HepG2 (cell line): ENCODE results near the gene IL1RL2. TPM values are rescaled to one million over a fixed set of nuclear protein-coding genes. Genes with fewer than 3 reads are reported as not detected.

Source experiments
- ATAC-seq: fragments of 200-7000 bp; cut with Tn5 transposase; 3 replicates; pipeline ENCODE4 v1.9.1; 2020; ENCODE audit warnings: mild to moderate bottlenecking, moderate library complexity
- BruUV-seq: library from RNA; stranded (reverse); fragments of 400-500 nt; replicated peaks from 2 replicates; lab custom pipeline; 2021; lab: Mats Ljungman, UMichigan
- CTCF ChIA-PET: fragments of 300-600 bp; formaldehyde crosslinking; extraction: SDS; loops from one replicate; lab custom pipeline; 2021; ENCODE audit warnings: low total read pairs, inconsistent platforms, low intra/inter-chr PET ratio; lab: Yijun Ruan, JAX
- POLR2A ChIA-PET: fragments of 350-600 bp; sonication (Branson Sonifier 250); formaldehyde crosslinking; loops from one replicate; lab custom pipeline; 2020; ENCODE audit warnings: antibody characterized with exemption, inconsistent platforms; lab: Yijun Ruan, JAX
- DNase-seq: peaks from one replicate; pipeline ENCODE4 v3.0.0-alpha.2; 2015; ENCODE audit warnings: low spot score
- FAIRE-seq: peaks from 3 replicates; lab custom pipeline; 2011; peaks lifted over from hg19 to GRCh38; lab: Jason Lieb, UNC
- H2AFZ ChIP-seq: one replicate; pipeline ENCODE4 v1.6.1; 2011; ENCODE audit warnings: low read length, inconsistent platforms
- H3K27ac ChIP-seq: fragments of 300-600 bp; 3 replicates; pipeline ENCODE4 v1.8.0; 2011; ENCODE audit warnings: mixed run types, mild to moderate bottlenecking, mixed read lengths, low read length, inconsistent platforms; ENCODE audit not compliant: insufficient read depth; ENCODE audit errors: extremely low read length
- H3K27me3 ChIP-seq, 2 experiments: fragments of 200-600 bp in 1 of 2; 2 replicates in 1 of 2; 3 replicates in 1 of 2; pipeline versions ENCODE4 v1.6.0 to v1.8.0; 2011; ENCODE audit warnings: low read length in 2 of 2, mild to moderate bottlenecking in 2 of 2, moderate library complexity in 2 of 2, inconsistent platforms in 1 of 2; ENCODE audit not compliant: insufficient read depth in 2 of 2, control insufficient read depth in 1 of 2
- H3K36me3 ChIP-seq, 2 experiments: fragments of 200-600 bp in 1 of 2; replicated peaks in 1 of 2; 2 replicates in 1 of 2; 3 replicates in 1 of 2; pipeline versions ENCODE4 v1.5.1 to v1.8.0; 2011; ENCODE audit warnings: low read length in 2 of 2, inconsistent platforms in 1 of 2; ENCODE audit not compliant: insufficient read depth in 2 of 2, control insufficient read depth in 1 of 2
- H3K4me1 ChIP-seq: 2 replicates; pipeline ENCODE4 v1.5.1; 2012; ENCODE audit warnings: low read length, inconsistent platforms; ENCODE audit not compliant: insufficient read depth
- H3K4me2 ChIP-seq: 2 replicates; pipeline ENCODE4 v1.6.0; 2011; ENCODE audit warnings: low read depth, low read length, inconsistent platforms
- H3K4me3 ChIP-seq, 3 experiments: fragments of 200-600 bp in 1 of 3; sonication (generic), shearing (Covaris generic) in 1 of 3; replicated peaks in 1 of 3; 2 replicates each; pipeline ENCODE4 v1.5.1; 2011 to 2016; ENCODE audit warnings: low read length in 3 of 3, inconsistent platforms in 2 of 3, low read depth in 2 of 3, mild to moderate bottlenecking in 2 of 3, control low read depth in 1 of 3, mixed read lengths in 1 of 3; ENCODE audit not compliant: insufficient read depth in 1 of 3
- H3K79me2 ChIP-seq: one replicate; pipeline ENCODE4 v1.6.1; 2011; ENCODE audit warnings: low read length, inconsistent platforms; ENCODE audit not compliant: insufficient read depth
- H3K9ac ChIP-seq: 2 replicates; pipeline ENCODE4 v1.6.0; 2011; ENCODE audit warnings: mild to moderate bottlenecking, low read depth, low read length, inconsistent platforms; ENCODE audit not compliant: insufficient read depth
- H3K9me3 ChIP-seq: 2 replicates; pipeline ENCODE4 v1.5.1; 2012; ENCODE audit warnings: mild to moderate bottlenecking, low read length
- H4K20me1 ChIP-seq: 2 replicates; pipeline ENCODE4 v1.6.0; 2011; ENCODE audit warnings: inconsistent platforms, mild to moderate bottlenecking, low read length, moderate library complexity; ENCODE audit not compliant: insufficient read depth
- SUZ12 ChIP-seq: fragments of 150-350 bp; IDR thresholded peaks from 2 replicates; pipeline ENCODE4 v1.6.1; 2014; ENCODE audit warnings: low read depth, low read length
- TAF1 ChIP-seq: sonication (generic); formaldehyde crosslinking; IDR thresholded peaks from 2 replicates; pipeline ENCODE4 v1.4.0; 2020; ENCODE audit warnings: missing genetic modification reagents
- ZFAT ChIP-seq: sonication (generic); formaldehyde crosslinking; conservative IDR thresholded peaks from 2 replicates; pipeline ENCODE4 v1.8.1; 2023; ENCODE audit warnings: missing genetic modification reagents, inconsistent platforms
- ZFY ChIP-seq: sonication (generic); formaldehyde crosslinking; IDR thresholded peaks from 2 replicates; pipeline ENCODE4 v1.4.0; 2020; ENCODE audit warnings: missing genetic modification reagents
- ZNF280B ChIP-seq: sonication (generic); formaldehyde crosslinking; IDR thresholded peaks from 2 replicates; pipeline ENCODE4 v1.5.0; 2020; ENCODE audit warnings: missing genetic modification reagents, mild to moderate bottlenecking, borderline replicate concordance
- ZNF503 ChIP-seq: sonication (generic); formaldehyde crosslinking; IDR thresholded peaks from 2 replicates; pipeline ENCODE4 v1.4.0; 2020; ENCODE audit warnings: missing genetic modification reagents
- ZNF614 ChIP-seq: IDR thresholded peaks from 2 replicates; pipeline ENCODE4 v1.6.1; 2018; ENCODE audit warnings: missing biosample characterization, missing genetic modification reagents, inconsistent platforms, borderline replicate concordance
- WGBS: methylation state at CpG from one replicate; pipeline ENCODE4 v1.1.6; 2017; ENCODE audit warnings: low lambda C conversion rate; 5-methylcytosine and 5-hydroxymethylcytosine counted together
- in situ Hi-C: cut with HindIII; loops from 2 replicates; pipeline ENCODE4 v1.10.0; 2017; ENCODE audit warnings: low pct_unique_long_range_greater_than_20kb; ENCODE audit not compliant: extremely low pct_ligation_motif_present
- intact Hi-C: fragments of 100-400 bp; cut with micrococcal nuclease; formaldehyde crosslinking; loops from one replicate; pipeline ENCODE4 v1.10.0; 2022; ENCODE audit not compliant: unreplicated experiment
- polyA plus RNA-seq, 8 experiments: library from polyadenylated mRNA; depleted of rRNA in 3 of 8; stranded (reverse) in 7 of 8; unstranded in 1 of 8; fragments of >200 nt; fragmentation: Illumina TruSeq in 4 of 8; extraction: Trizol in 4 of 8; gene quantifications; 2 replicates each; pipeline versions ENCODE4 v1.2.1 to v1.2.3, GENCODE V29; 2011 to 2016; ENCODE audit warnings: low read depth in 4 of 8, missing spikeins in 1 of 8, mixed read lengths in 1 of 8; ENCODE audit not compliant: insufficient read depth in 1 of 8
- total RNA-seq, 5 experiments: library from RNA; depleted of rRNA; stranded (reverse); fragments of >200 nt; fragmentation: Illumina TruSeq; extraction: Trizol; gene quantifications; 2 replicates each; pipeline ENCODE4 v1.2.3, GENCODE V29; 2016; ENCODE audit warnings: low read depth in 1 of 5
- TF ChIP-seq, protein P1 (sequence below): sonication (generic); formaldehyde crosslinking; IDR thresholded peaks from 2 replicates; pipeline ENCODE4 v1.5.0; 2020; ENCODE audit warnings: mild to moderate bottlenecking, missing genetic modification reagents, borderline replicate concordance
- TF ChIP-seq, protein P2 (sequence below): sonication (generic); formaldehyde crosslinking; IDR thresholded peaks from 2 replicates; pipeline ENCODE4 v1.5.0; 2020; ENCODE audit warnings: missing genetic modification reagents, mild to moderate bottlenecking, borderline replicate concordance
- TF ChIP-seq, protein P3 (sequence below): sonication (generic); formaldehyde crosslinking; IDR thresholded peaks from 2 replicates; pipeline ENCODE4 v1.4.0; 2020; ENCODE audit warnings: missing genetic modification reagents

The IL1RL2 gene
- total and polyA plus RNA-seq, 2 of the 13 experiments (the other 11 are each of a cell fraction or from before 2014, with no cell fraction given), result 0.03 TPM; not detected in 1

GRCh38 chr2:102240640-102241370 is 54.0 kb downstream of the IL1RL2 start:
- Histone ChIP-seq H3K4me1 (peaks cover 49% of the 10 kb centered on the region), H2AFZ (peak overlapping the region; percentile 6), H3K9ac (no peak overlapping the region; the same call in 1 of the 2 replicates), H3K79me2 (no peaks in the 10 kb centered on the region), H3K4me3 (peak overlapping the region in 2 of 3 experiments; percentile 12 to 55; a peak in 3 of 6 replicates), H3K9me3 (no peaks in the 10 kb centered on the region), H3K4me2 (peak overlapping the region; percentile 75), H3K27ac (no peak overlapping the region), H3K36me3 (no peaks in the 10 kb centered on the region), H3K27me3 (peaks cover 0 to 38% of the 10 kb centered on the region in 2 experiments; a peak in 3 of 5 replicates), H4K20me1 (no peaks in the 10 kb centered on the region)
- in situ Hi-C loops, result no loop called here
- peak; percentile 88 for DNase-seq
- intact Hi-C loops, result loop anchor here (1.0 kb wide), 5 partner anchors 75 to 357 kb away; partner anchors contain the start of gene IL1R1
- 7% methylated on average over 21 of the region's 22 CpGs for WGBS
- BruUV-seq, result no TSS peak
- peak; percentile 97 for ATAC-seq
- FAIRE-seq, result peak; percentile 95
- ChIA-PET POLR2A (interaction anchor here (0.9 to 2.0 kb wide), 12 partner anchors 10 to 241 kb away, joined by 3 to 11 read pairs (median 4); partner anchors contain the start of gene IL1R1), CTCF (interaction anchor here (0.8 to 3.9 kb wide), 5 partner anchors 55 to 357 kb away, joined by 3 to 38 read pairs (median 10); no protein-coding TSS in a partner anchor)
- TF ChIP-seq, protein P1, sequence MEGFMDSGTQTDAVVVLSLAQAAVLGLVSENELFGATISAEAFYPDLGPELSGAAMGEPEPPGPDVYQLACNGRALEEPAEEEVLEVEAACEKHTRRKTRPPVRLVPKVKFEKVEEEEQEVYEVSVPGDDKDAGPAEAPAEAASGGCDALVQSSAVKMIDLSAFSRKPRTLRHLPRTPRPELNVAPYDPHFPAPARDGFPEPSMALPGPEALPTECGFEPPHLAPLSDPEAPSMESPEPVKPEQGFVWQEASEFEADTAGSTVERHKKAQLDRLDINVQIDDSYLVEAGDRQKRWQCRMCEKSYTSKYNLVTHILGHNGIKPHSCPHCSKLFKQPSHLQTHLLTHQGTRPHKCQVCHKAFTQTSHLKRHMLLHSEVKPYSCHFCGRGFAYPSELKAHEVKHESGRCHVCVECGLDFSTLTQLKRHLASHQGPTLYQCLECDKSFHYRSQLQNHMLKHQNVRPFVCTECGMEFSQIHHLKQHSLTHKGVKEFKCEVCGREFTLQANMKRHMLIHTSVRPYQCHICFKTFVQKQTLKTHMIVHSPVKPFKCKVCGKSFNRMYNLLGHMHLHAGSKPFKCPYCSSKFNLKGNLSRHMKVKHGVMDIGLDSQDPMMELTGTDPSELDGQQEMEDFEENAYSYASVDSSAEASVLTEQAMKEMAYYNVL (CRISPR knock-in tag), result peak; percentile 95; the same call in 1 of the 2 replicates
- TF ChIP-seq, protein P2, sequence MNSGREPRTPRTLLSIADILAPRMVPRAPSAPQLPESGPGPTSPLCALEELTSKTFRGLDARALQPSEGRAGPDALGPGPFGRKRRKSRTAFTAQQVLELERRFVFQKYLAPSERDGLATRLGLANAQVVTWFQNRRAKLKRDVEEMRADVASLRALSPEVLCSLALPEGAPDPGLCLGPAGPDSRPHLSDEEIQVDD (CRISPR knock-in tag), result 0 out of 2 replicates have a peak, but pooled peaks have one; percentile 75
- TF ChIP-seq ZNF280B (no peak; the same call in 1 of the 2 replicates), ZNF503 (no peak; the same call in 1 of the 2 replicates), ZFAT (no peak), ZNF614 (peak; percentile 95), SUZ12 (no peak), ZFY (CRISPR knock-in tag) (no peak; the same call in 1 of the 2 replicates), TAF1 (CRISPR knock-in tag) (peak; percentile 31; the same call in 1 of the 2 replicates)
- TF ChIP-seq, protein P3, sequence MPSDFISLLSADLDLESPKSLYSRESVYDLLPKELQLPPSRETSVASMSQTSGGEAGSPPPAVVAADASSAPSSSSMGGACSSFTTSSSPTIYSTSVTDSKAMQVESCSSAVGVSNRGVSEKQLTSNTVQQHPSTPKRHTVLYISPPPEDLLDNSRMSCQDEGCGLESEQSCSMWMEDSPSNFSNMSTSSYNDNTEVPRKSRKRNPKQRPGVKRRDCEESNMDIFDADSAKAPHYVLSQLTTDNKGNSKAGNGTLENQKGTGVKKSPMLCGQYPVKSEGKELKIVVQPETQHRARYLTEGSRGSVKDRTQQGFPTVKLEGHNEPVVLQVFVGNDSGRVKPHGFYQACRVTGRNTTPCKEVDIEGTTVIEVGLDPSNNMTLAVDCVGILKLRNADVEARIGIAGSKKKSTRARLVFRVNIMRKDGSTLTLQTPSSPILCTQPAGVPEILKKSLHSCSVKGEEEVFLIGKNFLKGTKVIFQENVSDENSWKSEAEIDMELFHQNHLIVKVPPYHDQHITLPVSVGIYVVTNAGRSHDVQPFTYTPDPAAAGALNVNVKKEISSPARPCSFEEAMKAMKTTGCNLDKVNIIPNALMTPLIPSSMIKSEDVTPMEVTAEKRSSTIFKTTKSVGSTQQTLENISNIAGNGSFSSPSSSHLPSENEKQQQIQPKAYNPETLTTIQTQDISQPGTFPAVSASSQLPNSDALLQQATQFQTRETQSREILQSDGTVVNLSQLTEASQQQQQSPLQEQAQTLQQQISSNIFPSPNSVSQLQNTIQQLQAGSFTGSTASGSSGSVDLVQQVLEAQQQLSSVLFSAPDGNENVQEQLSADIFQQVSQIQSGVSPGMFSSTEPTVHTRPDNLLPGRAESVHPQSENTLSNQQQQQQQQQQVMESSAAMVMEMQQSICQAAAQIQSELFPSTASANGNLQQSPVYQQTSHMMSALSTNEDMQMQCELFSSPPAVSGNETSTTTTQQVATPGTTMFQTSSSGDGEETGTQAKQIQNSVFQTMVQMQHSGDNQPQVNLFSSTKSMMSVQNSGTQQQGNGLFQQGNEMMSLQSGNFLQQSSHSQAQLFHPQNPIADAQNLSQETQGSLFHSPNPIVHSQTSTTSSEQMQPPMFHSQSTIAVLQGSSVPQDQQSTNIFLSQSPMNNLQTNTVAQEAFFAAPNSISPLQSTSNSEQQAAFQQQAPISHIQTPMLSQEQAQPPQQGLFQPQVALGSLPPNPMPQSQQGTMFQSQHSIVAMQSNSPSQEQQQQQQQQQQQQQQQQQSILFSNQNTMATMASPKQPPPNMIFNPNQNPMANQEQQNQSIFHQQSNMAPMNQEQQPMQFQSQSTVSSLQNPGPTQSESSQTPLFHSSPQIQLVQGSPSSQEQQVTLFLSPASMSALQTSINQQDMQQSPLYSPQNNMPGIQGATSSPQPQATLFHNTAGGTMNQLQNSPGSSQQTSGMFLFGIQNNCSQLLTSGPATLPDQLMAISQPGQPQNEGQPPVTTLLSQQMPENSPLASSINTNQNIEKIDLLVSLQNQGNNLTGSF (CRISPR knock-in tag), result no peak
